ENCODE results near the gene CDK11A. TPM values are rescaled to one million over a fixed set of nuclear protein-coding genes. Genes with fewer than 3 reads are reported as not detected.
"Not testable (repeated sequence)": the region's sequence is repeated elsewhere in the genome, so short reads cannot be mapped to it uniquely, and the experiment has no call there.

The CDK11A gene
- 4.2 and 10.6 TPM in 2 replicates for total RNA-seq

GRCh38 chr1:1724035-1724864 is at the start of gene CDK11A:
CDK11A (minus strand) TSS chr1:1724357; CDS start chr1:1722818, 1,539 bp downstream.
- H3K27me3 ChIP-seq (ENCODE audit: control insufficient read depth, insufficient read depth, low read length); FAIRE-seq; H3K36me3 ChIP-seq (ENCODE audit: control insufficient read depth, insufficient read depth, low read length): not testable (repeated sequence)
- H3K4me3 ChIP-seq (ENCODE audit: low read depth, low read length), result peak within 1 kb of the TSS; percentile 47
- peak; percentile 27 for TF ChIP-seq CTCF (IDR thresholded peaks at IDR 0.05; ENCODE audit: insufficient read depth, low read length, severe bottlenecking)
- DNase-seq (ENCODE audit: low read depth), result peak; percentile 98

- H3K36me3 ChIP-seq (ENCODE audit: control insufficient read depth, insufficient read depth, low read length), result peaks cover 2% of the 10 kb centered on the region
- no peak overlapping the region for H3K4me3 ChIP-seq (ENCODE audit: low read depth, low read length)
- no peak for DNase-seq (ENCODE audit: low read depth)
- no peaks in the 10 kb centered on the region for H3K27me3 ChIP-seq (ENCODE audit: control insufficient read depth, insufficient read depth, low read length)
- no peak for TF ChIP-seq CTCF (IDR thresholded peaks at IDR 0.05; ENCODE audit: insufficient read depth, low read length, severe bottlenecking)
- no peak for FAIRE-seq
Observed at GRCh38 chr1:1773874-1774273, 49.7 kb upstream of the CDK11A start.

- Histone ChIP-seq H3K27me3 (ENCODE audit: control insufficient read depth, insufficient read depth, low read length) (no peaks in the 10 kb centered on the region), H3K4me3 (ENCODE audit: low read depth, low read length) (no peak overlapping the region), H3K36me3 (ENCODE audit: control insufficient read depth, insufficient read depth, low read length) (peaks cover 2% of the 10 kb centered on the region)
- no peak for FAIRE-seq
- no peak for DNase-seq (ENCODE audit: low read depth)
- no peak for TF ChIP-seq CTCF (IDR thresholded peaks at IDR 0.05; ENCODE audit: insufficient read depth, low read length, severe bottlenecking)
Observed at GRCh38 chr1:1771096-1771495, 46.9 kb upstream of the CDK11A start.

GRCh38 chr1:1770102-1770501 is 45.9 kb upstream of the CDK11A start:
- DNase-seq (ENCODE audit: low read depth) (no peak), FAIRE-seq (no peak)
- no peak overlapping the region for H3K4me3 ChIP-seq (ENCODE audit: low read depth, low read length)
- TF ChIP-seq CTCF (IDR thresholded peaks at IDR 0.05; ENCODE audit: insufficient read depth, low read length, severe bottlenecking), result no peak
- no peaks in the 10 kb centered on the region for H3K27me3 ChIP-seq (ENCODE audit: control insufficient read depth, insufficient read depth, low read length)
- peaks cover 3% of the 10 kb centered on the region for H3K36me3 ChIP-seq (ENCODE audit: control insufficient read depth, insufficient read depth, low read length)

GRCh38 chr1:1768249-1768992 is 44.3 kb upstream of the CDK11A start:
- no peak for TF ChIP-seq CTCF (IDR thresholded peaks at IDR 0.05; ENCODE audit: insufficient read depth, low read length, severe bottlenecking)
- H3K36me3 ChIP-seq (ENCODE audit: control insufficient read depth, insufficient read depth, low read length), result peaks cover 8% of the 10 kb centered on the region
- FAIRE-seq (no peak), DNase-seq (ENCODE audit: low read depth) (no peak)
- H3K4me3 ChIP-seq (ENCODE audit: low read depth, low read length), result no peak overlapping the region
- no peaks in the 10 kb centered on the region for H3K27me3 ChIP-seq (ENCODE audit: control insufficient read depth, insufficient read depth, low read length)
